Ovary (tissue), 3 donors: Measurements from ENCODE around the gene EFNA5.

Experiments used
- EP300 ChIP-seq: sonication (generic); formaldehyde crosslinking; IDR thresholded peaks from one replicate; pipeline ENCODE4 v1.6.1; 2017; ENCODE audit warnings: antibody characterized with exemption
- POLR2A ChIP-seq: fragments of 450-650 bp; IDR thresholded peaks from one replicate; pipeline ENCODE4 v1.6.1; 2017; ENCODE audit warnings: antibody characterized with exemption, mild to moderate bottlenecking, moderate library complexity
- TF ChIP-seq, protein P1 (sequence below), 3 donors: fragments of 450-650 bp in 2 of 3; fragments of 200-600 bp in 1 of 3; IDR thresholded peaks; one replicate each; pipeline versions ENCODE4 v1.5.1 to v1.8.0; 2016 to 2022; ENCODE audit warnings: antibody characterized with exemption in 3 of 3, mild to moderate bottlenecking in 1 of 3
- donor health status: DM: no; HTN: no; CAD: no.

- TF ChIP-seq, protein P1, sequence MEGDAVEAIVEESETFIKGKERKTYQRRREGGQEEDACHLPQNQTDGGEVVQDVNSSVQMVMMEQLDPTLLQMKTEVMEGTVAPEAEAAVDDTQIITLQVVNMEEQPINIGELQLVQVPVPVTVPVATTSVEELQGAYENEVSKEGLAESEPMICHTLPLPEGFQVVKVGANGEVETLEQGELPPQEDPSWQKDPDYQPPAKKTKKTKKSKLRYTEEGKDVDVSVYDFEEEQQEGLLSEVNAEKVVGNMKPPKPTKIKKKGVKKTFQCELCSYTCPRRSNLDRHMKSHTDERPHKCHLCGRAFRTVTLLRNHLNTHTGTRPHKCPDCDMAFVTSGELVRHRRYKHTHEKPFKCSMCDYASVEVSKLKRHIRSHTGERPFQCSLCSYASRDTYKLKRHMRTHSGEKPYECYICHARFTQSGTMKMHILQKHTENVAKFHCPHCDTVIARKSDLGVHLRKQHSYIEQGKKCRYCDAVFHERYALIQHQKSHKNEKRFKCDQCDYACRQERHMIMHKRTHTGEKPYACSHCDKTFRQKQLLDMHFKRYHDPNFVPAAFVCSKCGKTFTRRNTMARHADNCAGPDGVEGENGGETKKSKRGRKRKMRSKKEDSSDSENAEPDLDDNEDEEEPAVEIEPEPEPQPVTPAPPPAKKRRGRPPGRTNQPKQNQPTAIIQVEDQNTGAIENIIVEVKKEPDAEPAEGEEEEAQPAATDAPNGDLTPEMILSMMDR (IDR thresholded peaks at IDR 0.05), result no peak
- TF ChIP-seq EP300 (no peak), POLR2A (no peak)
These were observed 131.8 kb downstream of the EFNA5 start for GRCh38 chr5:107538805-107539445.
